IgD-negative memory B cell (primary cell): ENCODE results near the gene NIPBL. TPM values are rescaled to one million over a fixed set of nuclear protein-coding genes. Genes with fewer than 3 reads are reported as not detected.
"Not testable (repeated sequence)": the region's sequence is repeated elsewhere in the genome, so short reads cannot be mapped to it uniquely, and the experiment has no call there.

Experiments
- H3K27ac Mint-ChIP-seq, 3 donors: one replicate each; pipeline ENCODE4 v1.8.0; 2020 to 2022; ENCODE audit warnings: mild to moderate bottlenecking in 3 of 3, mixed read lengths in 3 of 3, moderate library complexity in 1 of 3
- H3K27me3 Mint-ChIP-seq: one replicate; pipeline ENCODE4 v1.8.0; 2021; ENCODE audit warnings: mixed read lengths
- H3K36me3 Mint-ChIP-seq: one replicate; pipeline ENCODE4 v1.8.0; 2020; ENCODE audit warnings: mild to moderate bottlenecking, mixed read lengths
- H3K4me1 Mint-ChIP-seq, 3 donors: one replicate each; pipeline ENCODE4 v1.8.0; 2020 to 2022; ENCODE audit warnings: mixed read lengths in 3 of 3, mild to moderate bottlenecking in 1 of 3
- H3K4me3 Mint-ChIP-seq, 4 donors: one replicate each; pipeline ENCODE4 v1.8.0; 2020 to 2022; ENCODE audit warnings: mild to moderate bottlenecking in 4 of 4, mixed read lengths in 4 of 4, moderate library complexity in 3 of 4
- H3K9me3 Mint-ChIP-seq, 3 donors: one replicate each; pipeline ENCODE4 v1.8.0; 2020 to 2021; ENCODE audit warnings: mixed read lengths in 3 of 3, mild to moderate bottlenecking in 1 of 3
- polyA plus RNA-seq: library from polyadenylated mRNA; unstranded; fragments of 300-500 nt; fragmentation: Illumina TruSeq; gene quantifications from one replicate; pipeline ENCODE4 v1.2.3, GENCODE V29; 2021

NIPBL gene
- polyA plus RNA-seq, 1 donor from 2014 or later, result 20.2 TPM

- no peaks in the 10 kb centered on the region for H3K36me3 Mint-ChIP-seq
- H3K27ac Mint-ChIP-seq, result no peak overlapping the region
- H3K4me3 Mint-ChIP-seq, result peak overlapping the region in 1 of 4 donors; percentile 12
- no peaks in the 10 kb centered on the region for H3K9me3 Mint-ChIP-seq
- H3K4me1 Mint-ChIP-seq, result peaks cover 62 to 69% (median 62%) of the 10 kb centered on the region in 3 donors
- H3K27me3 Mint-ChIP-seq, result no peaks in the 10 kb centered on the region
These were observed 8.6 kb downstream of the NIPBL start for GRCh38 chr5:36885149-36885548.

GRCh38 chr5:36885566-36886485 lies 9.3 kb downstream of the NIPBL start:
- peak overlapping the region in 1 of 3 donors; percentile 23 for H3K27ac Mint-ChIP-seq
- no peaks in the 10 kb centered on the region for H3K27me3 Mint-ChIP-seq
- H3K4me3 Mint-ChIP-seq, result peak overlapping the region in 1 of 4 donors; percentile 76
- H3K36me3 Mint-ChIP-seq, result no peaks in the 10 kb centered on the region
- peaks cover 58 to 68% (median 59%) of the 10 kb centered on the region in 3 donors for H3K4me1 Mint-ChIP-seq
- H3K9me3 Mint-ChIP-seq, result no peaks in the 10 kb centered on the region

GRCh38 chr5:36886791-36887190 lies 10.2 kb downstream of the NIPBL start:
- H3K4me3 Mint-ChIP-seq, result peak overlapping the region in 2 of 4 donors; percentile 13 to 25
- peak overlapping the region in 1 of 3 donors; percentile 35 for H3K27ac Mint-ChIP-seq

GRCh38 chr5:36887532-36887931 lies 11.0 kb downstream of the NIPBL start:
- peak overlapping the region in 2 of 3 donors; percentile 35 to 56 for H3K27ac Mint-ChIP-seq
- no peaks in the 10 kb centered on the region for H3K36me3 Mint-ChIP-seq
- no peaks in the 10 kb centered on the region for H3K9me3 Mint-ChIP-seq
- H3K4me1 Mint-ChIP-seq, result peaks cover 44 to 56% (median 53%) of the 10 kb centered on the region in 3 donors
- H3K4me3 Mint-ChIP-seq, result peak overlapping the region in 2 of 4 donors; percentile 76 to 86
- H3K27me3 Mint-ChIP-seq, result no peaks in the 10 kb centered on the region

More at GRCh38 chr5:36886791-36887190, 10.2 kb downstream of the NIPBL start:
- peaks cover 51 to 63% (median 57%) of the 10 kb centered on the region in 3 donors for H3K4me1 Mint-ChIP-seq
- no peaks in the 10 kb centered on the region for H3K36me3 Mint-ChIP-seq
- no peaks in the 10 kb centered on the region for H3K27me3 Mint-ChIP-seq
- H3K9me3 Mint-ChIP-seq, result no peaks in the 10 kb centered on the region

GRCh38 chr5:36888303-36888702 lies 11.7 kb downstream of the NIPBL start:
- Mint-ChIP-seq H3K27ac (no peak overlapping the region), H3K36me3 (no peaks in the 10 kb centered on the region), H3K9me3 (no peaks in the 10 kb centered on the region), H3K27me3 (no peaks in the 10 kb centered on the region), H3K4me1 (peaks cover 46 to 56% (median 53%) of the 10 kb centered on the region in 3 donors), H3K4me3 (peak overlapping the region in 1 of 4 donors; percentile 76)

GRCh38 chr5:36889264-36889663 lies 12.7 kb downstream of the NIPBL start:
- peaks cover 48 to 58% (median 57%) of the 10 kb centered on the region in 3 donors for H3K4me1 Mint-ChIP-seq
- no peaks in the 10 kb centered on the region for H3K9me3 Mint-ChIP-seq
- H3K27me3 Mint-ChIP-seq, result no peaks in the 10 kb centered on the region
- no peak overlapping the region for H3K27ac Mint-ChIP-seq
- peak overlapping the region in 1 of 4 donors; percentile 17 for H3K4me3 Mint-ChIP-seq
- no peaks in the 10 kb centered on the region for H3K36me3 Mint-ChIP-seq

- Mint-ChIP-seq H3K4me3 (no peak overlapping the region), H3K9me3 (no peaks in the 10 kb centered on the region), H3K27me3 (no peaks in the 10 kb centered on the region), H3K27ac (no peak overlapping the region), H3K4me1 (peaks cover 57 to 68% (median 59%) of the 10 kb centered on the region in 3 donors), H3K36me3 (no peaks in the 10 kb centered on the region)
These were observed 14.7 kb downstream of the NIPBL start for GRCh38 chr5:36891266-36891665.

GRCh38 chr5:36892085-36892830 lies 15.7 kb downstream of the NIPBL start:
- not testable (repeated sequence) for H3K27me3 Mint-ChIP-seq, H3K9me3 Mint-ChIP-seq, H3K4me3 Mint-ChIP-seq, H3K36me3 Mint-ChIP-seq, H3K27ac Mint-ChIP-seq
- H3K4me1 Mint-ChIP-seq, result peaks cover 50 to 66% (median 55%) of the 10 kb centered on the region in 3 donors

GRCh38 chr5:36894954-36895353 lies 18.4 kb downstream of the NIPBL start:
- H3K4me3 Mint-ChIP-seq, result peak overlapping the region in 1 of 4 donors; percentile 7
- no peaks in the 10 kb centered on the region for H3K27me3 Mint-ChIP-seq
- no peak overlapping the region for H3K27ac Mint-ChIP-seq
- peaks cover 51 to 64% (median 51%) of the 10 kb centered on the region in 3 donors for H3K4me1 Mint-ChIP-seq
- H3K9me3 Mint-ChIP-seq, result no peaks in the 10 kb centered on the region
- H3K36me3 Mint-ChIP-seq, result no peaks in the 10 kb centered on the region

- H3K9me3 Mint-ChIP-seq, result no peaks in the 10 kb centered on the region
- H3K4me1 Mint-ChIP-seq, result peaks cover 50 to 70% (median 55%) of the 10 kb centered on the region in 3 donors
- no peak overlapping the region for H3K27ac Mint-ChIP-seq
- no peaks in the 10 kb centered on the region for H3K27me3 Mint-ChIP-seq
- H3K4me3 Mint-ChIP-seq, result no peak overlapping the region
- H3K36me3 Mint-ChIP-seq, result no peaks in the 10 kb centered on the region
These were observed 19.9 kb downstream of the NIPBL start for GRCh38 chr5:36896476-36896875.

- Mint-ChIP-seq H3K36me3 (peaks cover 5% of the 10 kb centered on the region), H3K27me3 (no peaks in the 10 kb centered on the region), H3K4me1 (peaks cover 56 to 74% (median 60%) of the 10 kb centered on the region in 3 donors), H3K27ac (no peak overlapping the region), H3K9me3 (peaks cover 3 to 6% (median 5%) of the 10 kb centered on the region in 3 donors), H3K4me3 (peak overlapping the region in 1 of 4 donors; percentile 41)
These were observed 21.0 kb downstream of the NIPBL start for GRCh38 chr5:36897616-36898015.

- H3K4me1 Mint-ChIP-seq, result peaks cover 47 to 71% (median 57%) of the 10 kb centered on the region in 3 donors
- H3K9me3 Mint-ChIP-seq, result peaks cover 3 to 6% (median 5%) of the 10 kb centered on the region in 3 donors
- no peaks in the 10 kb centered on the region for H3K27me3 Mint-ChIP-seq
- peaks cover 5% of the 10 kb centered on the region for H3K36me3 Mint-ChIP-seq
- peak overlapping the region in 1 of 4 donors; percentile 14 for H3K4me3 Mint-ChIP-seq
- no peak overlapping the region for H3K27ac Mint-ChIP-seq
These were observed 23.3 kb downstream of the NIPBL start for GRCh38 chr5:36899860-36900259.

- no peak overlapping the region for H3K27ac Mint-ChIP-seq
- peaks cover 43 to 71% (median 56%) of the 10 kb centered on the region in 3 donors for H3K4me1 Mint-ChIP-seq
- H3K36me3 Mint-ChIP-seq, result peaks cover 7% of the 10 kb centered on the region
- H3K9me3 Mint-ChIP-seq, result peaks cover 4 to 6% (median 5%) of the 10 kb centered on the region in 3 donors
- H3K4me3 Mint-ChIP-seq, result no peak overlapping the region
- no peaks in the 10 kb centered on the region for H3K27me3 Mint-ChIP-seq
These were observed 23.7 kb downstream of the NIPBL start for GRCh38 chr5:36900283-36900682.

GRCh38 chr5:36901077-36901476 lies 24.5 kb downstream of the NIPBL start:
- H3K36me3 Mint-ChIP-seq, H3K9me3 Mint-ChIP-seq, H3K27me3 Mint-ChIP-seq, H3K4me3 Mint-ChIP-seq, H3K27ac Mint-ChIP-seq: not testable (repeated sequence)
- peaks cover 38 to 67% (median 52%) of the 10 kb centered on the region in 3 donors for H3K4me1 Mint-ChIP-seq

- H3K4me1 Mint-ChIP-seq, result peaks cover 39 to 70% (median 53%) of the 10 kb centered on the region in 3 donors
- H3K27ac Mint-ChIP-seq, result no peak overlapping the region
- H3K4me3 Mint-ChIP-seq, result peak overlapping the region in 1 of 4 donors; percentile 85
These were observed 25.3 kb downstream of the NIPBL start for GRCh38 chr5:36901856-36902255.

More at GRCh38 chr5:36901856-36902255, 25.3 kb downstream of the NIPBL start:
- Mint-ChIP-seq H3K27me3 (no peaks in the 10 kb centered on the region), H3K9me3 (peaks cover 5 to 6% (median 5%) of the 10 kb centered on the region in 3 donors), H3K36me3 (peaks cover 7% of the 10 kb centered on the region)
